Motor neuron (in vitro differentiated cells): ENCODE data around the gene HMGXB4. TPM values are rescaled to one million over a fixed set of nuclear protein-coding genes. Genes with fewer than 3 reads are reported as not detected.

Experiments
- ATAC-seq, 8 experiments: fragments of 200-7000 bp; cut with Tn5 transposase; replicated peaks in 6 of 8; 2 replicates each; pipeline ENCODE4 v1.8.0; 2021; ENCODE audit warnings: mild to moderate bottlenecking in 8 of 8, moderate library complexity in 8 of 8
- H3K27ac ChIP-seq, 2 donors: fragments of 250-450 bp; sonication (Bioruptor Pico); 2 replicates each; pipeline ENCODE4 v1.9.0; 2021; ENCODE audit warnings: antibody characterized with exemption in 2 of 2, mild to moderate bottlenecking in 2 of 2, moderate library complexity in 1 of 2
- H3K4me1 ChIP-seq, 2 donors: fragments of 250-450 bp; sonication (Bioruptor Pico); replicated peaks in 1 of 2; 2 replicates each; pipeline ENCODE4 v1.6.1; 2021; ENCODE audit warnings: antibody characterized with exemption in 2 of 2, mild to moderate bottlenecking in 2 of 2, moderate library complexity in 1 of 2
- H3K4me3 ChIP-seq, 5 donors: fragments of 250-450 bp; sonication (Bioruptor Pico); 2 replicates each; pipeline ENCODE4 v1.9.0; 2021; ENCODE audit warnings: antibody characterized with exemption in 5 of 5, mild to moderate bottlenecking in 5 of 5, moderate library complexity in 4 of 5
- WGBS, 10 experiments: fragments of 450-650 bp; shearing (Covaris generic); methylation state at CpG; one replicate each; pipeline ENCODE4 v1.0.0; 2022; 5-methylcytosine and 5-hydroxymethylcytosine counted together
- in situ Hi-C, 9 experiments: fragments of 400-800 bp; cut with MboI; loops; one replicate each; pipeline ENCODE4 v1.15.0; 2021; ENCODE audit warnings: low sequenced_read_pairs in 9 of 9, low pct_unique_long_range_greater_than_20kb in 2 of 9; ENCODE audit not compliant: unreplicated experiment in 9 of 9
- total RNA-seq, 8 experiments: library from RNA; unstranded; fragments of 300-600 nt; gene quantifications; 2 replicates each; pipeline versions ENCODE4 v1.2.3 to v1.2.4, GENCODE V29; 2022

HMGXB4 gene
- total RNA-seq, 8 experiments from 2014 or later: 6.2 to 30.7 (median 18.9) TPM

DNA sequence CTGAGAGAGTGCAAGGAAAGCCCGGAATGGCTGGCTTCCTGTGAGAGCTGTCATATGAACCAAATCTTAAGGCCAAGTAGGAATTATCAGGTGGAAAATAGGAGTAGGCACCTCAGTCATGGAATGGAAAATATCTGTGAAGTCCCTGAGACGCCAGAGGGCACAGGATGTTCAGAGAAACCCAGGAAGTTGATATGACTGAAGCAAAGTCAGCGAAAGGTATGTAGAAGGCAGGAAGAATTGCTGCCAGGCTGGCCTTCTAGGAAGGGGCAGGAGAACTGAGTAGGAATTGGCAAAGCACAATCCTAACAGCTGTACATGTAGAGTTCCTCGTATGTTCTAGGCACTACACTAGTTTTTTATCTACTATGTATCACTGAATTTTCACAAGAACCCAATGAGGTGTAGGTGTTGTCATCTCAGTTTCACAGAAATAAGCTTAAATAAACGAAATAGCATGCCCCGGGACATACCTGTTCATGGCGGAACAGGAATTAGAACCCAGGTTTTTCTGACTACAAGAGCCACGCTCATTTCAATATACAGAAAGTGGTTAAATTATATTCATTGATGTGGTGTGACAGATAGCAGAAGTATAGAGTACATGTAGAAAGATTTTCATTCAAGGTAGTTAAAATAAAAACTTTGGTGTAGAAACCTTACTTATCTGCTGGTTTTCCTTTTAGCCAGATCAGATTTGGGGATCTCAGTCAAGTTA is 17.0 kb downstream of the HMGXB4 start:
- H3K27ac ChIP-seq: no peak overlapping the region
- H3K4me1 ChIP-seq: no peaks in the 10 kb centered on the region
- WGBS, 10 experiments: 80 to 100% (median 93%) methylated on average over 1 to 8 of the region's 8 CpGs; no CpG with 5 or more reads in 1 of the 10 experiments
- in situ Hi-C loops: no loop called here
- H3K4me3 ChIP-seq: no peak overlapping the region
- no peak for ATAC-seq

DNA sequence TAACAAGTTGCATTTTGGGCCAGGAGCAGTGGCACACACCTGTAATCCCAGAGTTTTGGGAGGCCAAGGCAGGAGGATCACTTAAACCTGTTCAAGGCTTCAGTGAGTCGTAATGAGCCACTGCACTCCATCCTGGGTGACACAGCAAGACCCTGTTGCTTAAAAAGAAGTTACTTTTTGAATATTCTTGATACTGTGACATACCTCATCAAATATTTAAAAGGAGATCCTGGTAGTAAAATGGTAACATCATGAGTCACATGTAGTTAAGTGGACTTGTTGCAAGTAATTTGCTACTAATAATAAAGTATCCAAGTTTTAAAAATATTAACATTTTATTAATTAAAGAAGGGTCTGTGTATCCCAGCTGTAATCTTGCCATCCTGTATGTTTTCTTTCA is 18.3 kb downstream of the HMGXB4 start:
- in situ Hi-C loops: no loop called here
- ATAC-seq: no peak
- Histone ChIP-seq H3K4me1 (no peaks in the 10 kb centered on the region), H3K4me3 (no peak overlapping the region), H3K27ac (no peak overlapping the region)
- 90 to 100% (median 100%) methylated on average over 1 of the region's 1 CpG; no CpG with 5 or more reads in 4 of the 10 experiments for WGBS, 10 experiments

DNA sequence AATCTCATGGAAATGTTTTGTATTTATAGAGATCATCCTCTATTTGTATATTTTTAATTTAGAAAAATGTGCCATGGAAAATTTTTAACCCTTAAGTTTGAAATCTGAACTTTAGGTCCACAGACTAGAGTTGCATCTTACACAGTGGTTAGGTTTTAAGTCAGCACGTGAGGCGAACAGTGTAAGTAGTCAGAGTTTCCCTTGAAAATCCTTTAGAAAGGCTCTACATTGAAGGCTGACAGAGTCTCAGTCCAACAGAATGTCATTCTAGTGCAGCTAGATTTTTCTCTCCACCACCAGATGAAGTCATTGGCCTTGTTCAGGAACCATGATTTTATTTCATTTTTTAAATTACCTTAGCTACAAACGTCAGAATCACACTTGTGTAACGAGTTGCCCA is 18.7 kb downstream of the HMGXB4 start:
- H3K4me3 ChIP-seq: no peak overlapping the region
- in situ Hi-C loops: no loop called here
- 83 to 100% (median 100%) methylated on average over 2 to 4 of the region's 4 CpGs for whole genome bisulfite sequencing, 10 experiments
- no peaks in the 10 kb centered on the region for H3K4me1 ChIP-seq
- no peak overlapping the region for H3K27ac ChIP-seq
- ATAC-seq: no peak

DNA sequence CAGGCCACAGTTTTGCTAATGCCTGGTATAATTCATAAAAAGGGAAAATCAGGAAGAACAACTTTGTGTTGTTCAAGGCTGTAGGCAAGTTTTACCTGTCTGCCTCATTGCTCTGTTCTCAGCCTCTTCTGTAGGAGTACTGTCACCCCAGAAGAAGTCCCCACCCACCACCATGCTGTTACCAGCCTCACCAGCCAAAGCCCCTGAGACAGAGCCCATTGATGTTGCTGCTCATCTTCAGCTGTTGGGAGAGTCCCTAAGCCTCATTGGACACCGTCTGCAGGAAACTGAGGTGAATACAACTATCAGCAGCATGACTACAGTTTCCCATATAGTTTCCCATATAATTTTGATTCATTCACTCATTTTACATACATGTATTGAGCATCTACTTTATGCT is 30.8 kb downstream of the HMGXB4 start:
- 60 to 100% (median 100%) methylated on average over 1 of the region's 1 CpG; no CpG with 5 or more reads in 7 of the 10 experiments for WGBS, 10 experiments
- in situ Hi-C loops: no loop called here
- H3K4me1 ChIP-seq: no peaks in the 10 kb centered on the region
- no peak overlapping the region for H3K4me3 ChIP-seq
- no peak for ATAC-seq
- H3K27ac ChIP-seq: no peak overlapping the region

DNA sequence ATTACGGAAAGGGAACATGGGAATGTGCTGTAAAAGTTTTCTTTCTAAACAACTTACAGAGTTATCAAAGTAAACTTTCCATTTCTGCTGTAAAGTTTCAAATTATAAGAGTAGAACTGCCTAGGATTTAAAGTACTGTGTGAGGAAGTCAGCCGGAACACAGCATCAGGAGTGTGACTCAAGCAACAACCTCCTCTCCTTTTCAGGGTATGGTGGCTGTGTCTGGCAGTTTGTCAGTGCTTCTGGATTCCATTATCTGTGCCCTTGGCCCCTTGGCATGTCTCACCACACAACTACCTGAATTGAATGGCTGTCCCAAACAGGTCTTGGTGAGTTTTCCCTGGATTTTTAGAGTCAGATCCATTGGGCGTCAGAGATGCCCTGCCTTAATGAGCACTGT is 35.5 kb downstream of the HMGXB4 start:
- 80 to 100% (median 95%) methylated on average over 1 to 3 of the region's 3 CpGs; no CpG with 5 or more reads in 3 of the 10 experiments for WGBS, 10 experiments
- H3K27ac ChIP-seq: no peak overlapping the region
- in situ Hi-C loops: no loop called here
- H3K4me1 ChIP-seq: no peaks in the 10 kb centered on the region
- no peak overlapping the region for H3K4me3 ChIP-seq
- no peak for ATAC-seq

DNA sequence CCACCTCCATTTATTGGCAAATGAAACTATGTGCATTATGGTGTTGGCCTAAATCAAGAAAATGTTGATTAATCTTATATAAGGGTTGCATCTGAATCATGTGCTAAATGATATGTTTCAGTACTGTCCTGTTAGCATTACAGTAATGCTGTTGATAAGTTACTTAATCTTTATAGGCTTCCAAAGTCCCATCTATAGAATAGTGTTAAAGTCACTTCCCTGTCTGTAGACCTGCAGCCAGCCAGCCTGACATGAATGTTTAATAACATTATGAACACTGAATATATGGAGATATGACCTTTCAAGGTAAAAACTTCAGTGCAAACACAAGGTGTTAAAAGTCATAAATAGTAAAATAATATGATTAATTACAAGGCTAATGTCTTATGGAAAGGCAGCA is 38.8 kb downstream of the HMGXB4 start:
- in situ Hi-C loops: no loop called here
- Histone ChIP-seq H3K4me3 (no peak overlapping the region), H3K4me1 (peaks cover 3 to 11% of the 10 kb centered on the region in 2 donors), H3K27ac (no peak overlapping the region)
- ATAC-seq: no peak

DNA sequence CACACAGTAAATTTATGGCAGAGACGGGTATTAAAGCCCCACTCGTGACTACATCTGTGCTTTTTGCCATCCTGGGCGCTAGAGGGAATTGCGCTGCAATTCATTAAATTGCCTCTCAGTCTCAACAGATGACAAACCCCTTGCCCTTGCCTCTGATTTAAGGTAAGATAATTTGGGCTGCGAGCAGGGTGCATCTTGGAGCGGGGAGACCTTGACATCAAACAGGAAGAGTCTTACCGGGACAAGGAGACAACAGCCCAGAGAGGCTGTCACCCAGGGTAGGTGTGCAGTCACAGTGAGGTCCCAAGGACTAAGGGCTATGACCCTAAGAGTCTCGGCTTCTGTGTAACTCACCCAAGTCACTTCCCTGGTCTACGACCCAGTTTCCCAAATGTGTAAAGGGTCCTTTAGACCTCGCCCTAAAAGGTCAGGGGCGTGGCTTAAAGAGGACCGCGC is 42.0 kb downstream of the HMGXB4 start:
- peak overlapping the region; percentile 84 to 98 (median 92) for H3K4me3 ChIP-seq
- WGBS, 10 experiments: 0 to 35% (median 26%) methylated on average over 1 to 9 of the region's 13 CpGs; no CpG with 5 or more reads in 2 of the 10 experiments
- H3K27ac ChIP-seq: peak overlapping the region; percentile 82 to 92
- in situ Hi-C loops: no loop called here
- peaks cover 7 to 14% of the 10 kb centered on the region in 2 donors for H3K4me1 ChIP-seq
- peak; percentile 0 to 27 (median 12) for ATAC-seq

DNA sequence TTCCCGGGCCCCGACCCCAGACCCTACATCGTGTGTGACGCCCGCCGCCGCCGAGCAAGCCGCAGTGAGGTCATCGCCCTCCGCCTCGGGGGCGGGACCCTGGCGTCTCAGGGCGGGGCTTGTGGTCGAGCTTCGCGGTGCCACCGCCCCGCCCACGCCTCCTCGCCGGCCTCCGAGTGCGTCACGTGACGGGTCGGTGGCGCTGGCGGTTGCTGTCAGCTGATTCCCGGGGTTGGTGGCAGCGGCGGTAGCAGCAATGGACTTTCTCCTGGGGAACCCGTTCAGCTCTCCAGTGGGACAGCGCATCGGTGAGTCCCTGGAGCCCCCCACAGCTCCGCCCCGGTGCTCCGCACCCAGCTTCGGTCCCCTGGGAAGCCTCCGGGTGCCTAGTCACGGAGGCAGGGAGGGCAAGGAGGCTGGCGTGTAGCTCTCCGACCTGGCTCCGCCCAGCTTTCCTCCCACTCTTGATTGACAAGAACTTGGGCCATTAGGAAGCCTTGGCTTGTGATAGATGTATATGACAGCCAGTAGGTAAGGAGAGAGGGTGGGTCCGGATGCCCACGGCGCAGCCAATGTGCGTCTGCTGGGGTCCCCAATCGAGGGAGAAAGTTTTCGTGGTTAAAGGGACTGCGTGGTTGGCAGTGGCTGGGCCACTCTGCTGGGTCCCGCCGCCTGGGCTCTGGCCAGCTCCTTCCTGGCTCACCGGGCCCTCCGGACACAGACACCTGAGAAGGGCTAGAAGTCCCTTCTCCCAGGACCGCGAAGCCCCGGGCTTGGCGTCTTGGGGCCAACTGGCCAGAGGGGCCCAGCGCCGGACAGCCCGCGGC is 42.6 kb downstream of the HMGXB4 start, which contains the start of gene TOM1:
Gene TOM1 (plus strand): TSS at position 222 of the 827 bp plus-strand sequence. CDS start 35 bp downstream, at position 257.
- WGBS, 10 experiments: 0 to 13% (median 1%) methylated on average over 1 to 11 of the region's 64 CpGs; no CpG with 5 or more reads in 4 of the 10 experiments
- in situ Hi-C loops: no loop called here
- H3K4me3 ChIP-seq: peak within 1 kb of the TSS; percentile 84 to 98 (median 92)

DNA sequence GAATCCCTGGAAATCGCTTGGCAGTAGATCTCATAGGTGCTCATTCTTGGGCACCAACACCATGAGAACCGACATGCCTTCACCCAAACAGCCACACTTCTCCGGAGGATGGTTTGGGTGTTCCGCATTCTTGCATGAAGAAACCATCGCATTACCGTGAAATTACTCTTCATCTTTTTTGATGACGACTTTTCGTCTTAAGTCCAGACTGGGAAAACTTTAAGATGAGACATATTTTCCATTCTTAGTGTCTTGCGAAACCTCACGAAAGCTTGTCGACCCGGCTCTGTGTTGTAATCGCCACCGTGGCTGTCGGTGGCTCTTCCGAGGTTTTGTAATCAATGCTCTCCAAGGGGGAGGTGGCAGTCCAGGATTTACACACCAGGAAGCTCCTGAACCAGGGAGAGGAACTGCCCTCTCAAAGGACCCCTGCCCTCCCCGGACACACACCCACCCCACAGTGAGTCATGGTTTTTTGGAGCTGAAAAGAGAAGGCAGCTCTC is 44.1 kb downstream of the HMGXB4 start:
- in situ Hi-C loops: no loop called here
- ATAC-seq: peak in 2 of 8 experiments; percentile 2 to 5
- peaks cover 7 to 14% of the 10 kb centered on the region in 2 donors for H3K4me1 ChIP-seq
- no peak overlapping the region for H3K27ac ChIP-seq
- WGBS, 10 experiments: 0 to 100% (median 78%) methylated on average over 1 to 15 of the region's 17 CpGs; no CpG with 5 or more reads in 1 of the 10 experiments
- peak overlapping the region in 1 of 5 donors; percentile 84 for H3K4me3 ChIP-seq

More for the DNA sequence above, 42.6 kb downstream of the HMGXB4 start, which contains the start of gene TOM1:
- peak; percentile 85 to 95 (median 94) for ATAC-seq
- H3K4me1 ChIP-seq: peaks cover 7 to 14% of the 10 kb centered on the region in 2 donors
- H3K27ac ChIP-seq: peak within 1 kb of the TSS; percentile 82 to 92

DNA sequence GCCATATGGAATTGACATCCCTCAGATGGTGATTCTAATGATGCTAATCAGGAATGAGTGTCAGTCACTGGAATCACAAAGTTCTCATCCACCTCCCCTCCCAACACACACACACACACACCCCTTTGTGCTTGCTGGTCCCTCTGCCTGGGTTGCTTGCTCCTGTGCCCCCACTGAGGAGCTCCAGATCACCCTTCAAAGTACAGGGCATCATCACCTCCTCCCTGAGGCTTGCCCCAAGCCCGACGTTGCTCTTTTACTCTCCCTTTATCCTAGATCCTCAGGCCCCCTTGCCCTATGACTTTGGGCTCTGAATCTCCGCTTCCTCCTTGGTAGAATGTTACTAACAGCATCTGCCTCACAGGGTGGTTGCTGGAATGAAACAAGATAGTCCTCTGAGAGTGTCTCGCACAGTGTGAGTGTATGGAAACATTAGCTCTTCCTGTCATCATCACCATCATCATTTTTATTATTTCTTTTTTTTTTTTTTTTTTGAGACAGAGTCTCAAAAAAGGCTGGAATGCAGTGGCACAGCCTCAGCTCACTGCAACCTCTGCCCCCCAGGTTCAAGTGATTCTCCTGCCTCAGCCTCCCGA is 45.8 kb downstream of the HMGXB4 start:
- 60 to 100% (median 87%) methylated on average over 1 to 3 of the region's 5 CpGs for WGBS, 10 experiments
- in situ Hi-C loops: no loop called here
- no peak overlapping the region for H3K27ac ChIP-seq

DNA sequence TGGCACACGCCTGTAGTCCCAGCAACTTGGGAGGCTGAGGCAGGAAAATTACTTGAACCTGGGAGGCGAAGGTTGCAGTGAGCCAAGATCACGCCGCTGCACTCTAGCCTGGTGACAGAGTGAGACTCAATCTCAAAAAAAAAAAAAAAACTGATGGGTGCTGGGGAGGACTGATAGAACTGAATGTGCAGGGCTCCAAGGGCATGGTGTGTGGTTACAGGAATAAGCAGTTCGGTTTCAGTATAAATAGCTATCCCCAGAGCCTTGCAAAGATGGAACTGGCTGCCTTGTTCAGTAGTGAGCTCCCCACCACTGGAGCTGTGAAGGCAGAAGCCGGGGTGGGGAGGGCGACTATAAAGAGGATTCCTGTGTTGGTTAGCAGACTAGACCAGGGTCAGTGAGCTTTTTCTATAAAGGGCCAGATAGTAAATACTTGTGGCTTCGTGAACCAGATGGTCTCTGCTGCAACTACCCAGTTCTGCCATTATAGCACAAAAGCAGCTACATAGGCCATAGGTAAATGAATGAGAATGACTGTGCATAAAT is 48.3 kb downstream of the HMGXB4 start:
- in situ Hi-C loops: no loop called here
- Histone ChIP-seq H3K27ac (no peak overlapping the region), H3K4me1 (peaks cover 6 to 9% of the 10 kb centered on the region in 2 donors), H3K4me3 (no peak overlapping the region)
- WGBS, 10 experiments: 50 to 100% (median 84%) methylated on average over 1 to 7 of the region's 8 CpGs; no CpG with 5 or more reads in 2 of the 10 experiments
- no peak for ATAC-seq

More for the DNA sequence above, 45.8 kb downstream of the HMGXB4 start:
- Histone ChIP-seq H3K4me3 (no peak overlapping the region), H3K4me1 (peaks cover 7 to 14% of the 10 kb centered on the region in 2 donors)
- no peak for ATAC-seq

DNA sequence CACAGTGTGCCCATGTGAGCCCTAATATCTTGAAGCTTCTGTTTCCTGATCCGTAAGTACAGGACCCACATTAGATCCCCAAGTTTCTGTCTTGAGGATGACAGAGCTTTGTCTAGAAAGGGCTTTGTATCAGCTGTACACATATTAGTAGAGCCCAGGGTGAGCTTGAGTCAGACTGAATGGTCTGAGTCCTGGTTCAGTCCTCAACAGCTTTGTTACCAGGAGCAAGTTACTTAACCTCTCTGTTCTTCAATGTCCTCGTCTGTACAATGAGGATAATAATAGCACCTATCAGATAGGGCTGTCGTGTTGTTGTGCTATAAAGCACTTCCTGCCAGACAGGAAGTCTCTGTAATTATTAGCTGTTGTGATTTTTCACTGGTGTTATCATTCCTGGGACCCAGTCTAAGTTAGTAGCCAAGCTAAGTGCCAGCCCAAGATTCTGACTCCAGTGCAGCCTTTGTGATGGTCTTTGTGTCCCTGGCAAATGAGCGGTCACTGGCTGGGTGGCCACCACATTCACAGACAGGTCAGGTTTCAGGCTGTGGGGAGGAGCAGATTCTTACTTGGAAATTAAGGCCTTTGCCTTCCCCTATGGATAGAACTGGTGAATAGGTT is 49.2 kb downstream of the HMGXB4 start:
- in situ Hi-C loops: no loop called here
- 17 to 100% (median 53%) methylated on average over 1 to 4 of the region's 4 CpGs; no CpG with 5 or more reads in 2 of the 10 experiments for WGBS, 10 experiments
- ATAC-seq: peak in 2 of 8 experiments; percentile 39 to 62
- Histone ChIP-seq H3K4me1 (peaks cover 0 to 8% of the 10 kb centered on the region in 2 donors), H3K27ac (no peak overlapping the region), H3K4me3 (no peak overlapping the region)
